Occipital lobe (tissue), 2 donors: ENCODE measurements around the gene CTTN. TPM values are rescaled to one million over a fixed set of nuclear protein-coding genes. Genes with fewer than 3 reads are reported as not detected.
"Not testable (repeated sequence)": the region's sequence is repeated elsewhere in the genome, so short reads cannot be mapped to it uniquely, and the experiment has no call there.

ENCODE experiments used
- DNase-seq: peaks from one replicate; lab custom pipeline; 2025; lab: John Stamatoyannopoulos, UW
- total RNA-seq: library from RNA; depleted of rRNA; stranded (reverse); fragments of >200 nt; gene quantifications from one replicate; pipeline ENCODE4 v1.2.3, GENCODE V29; 2014

Gene CTTN
- total RNA-seq, 1 donor from 2014 or later, result 81.3 TPM

GRCh38 chr11:70454197-70454767 is 56.0 kb downstream of the CTTN start:
- DNase-seq, result no peak

- DNase-seq, result not testable (repeated sequence)
Observed at GRCh38 chr11:70454811-70455210, 56.5 kb downstream of the CTTN start.

GRCh38 chr11:70455354-70455753 is 57.0 kb downstream of the CTTN start:
- no peak for DNase-seq

- DNase-seq, result no peak
Observed at GRCh38 chr11:70456921-70457532, 58.7 kb downstream of the CTTN start.

- DNase-seq, result no peak
Observed at GRCh38 chr11:70458736-70459135, 60.4 kb downstream of the CTTN start.

GRCh38 chr11:70460111-70460510 is 61.8 kb downstream of the CTTN start:
- no peak for DNase-seq

- no peak for DNase-seq
Observed at GRCh38 chr11:70460964-70461363, 62.6 kb downstream of the CTTN start.

GRCh38 chr11:70462818-70463477 is 64.6 kb downstream of the CTTN start:
- DNase-seq, result no peak

GRCh38 chr11:70463478-70464255 is 65.3 kb downstream of the CTTN start:
- DNase-seq, result no peak

- DNase-seq, result no peak
Observed at GRCh38 chr11:70464509-70465361, 66.4 kb downstream of the CTTN start.

GRCh38 chr11:70466154-70466553 is 67.8 kb downstream of the CTTN start:
- no peak for DNase-seq

GRCh38 chr11:70466596-70466995 is 68.3 kb downstream of the CTTN start:
- DNase-seq, result no peak

- DNase-seq, result peak; percentile 52
Observed at GRCh38 chr11:70467201-70468085, 69.1 kb downstream of the CTTN start.

- no peak for DNase-seq
Observed at GRCh38 chr11:70468256-70469195, 70.2 kb downstream of the CTTN start.

- DNase-seq, result no peak
Observed at GRCh38 chr11:70470127-70470526, 71.8 kb downstream of the CTTN start.

GRCh38 chr11:70471254-70471653 is 72.9 kb downstream of the CTTN start:
- DNase-seq, result no peak

GRCh38 chr11:70472240-70472639 is 73.9 kb downstream of the CTTN start:
- DNase-seq, result no peak

- no peak for DNase-seq
Observed at GRCh38 chr11:70473186-70473872, 75.0 kb downstream of the CTTN start.
